H9 (cell line): ENCODE results near the gene DCANP1. TPM values are rescaled to one million over a fixed set of nuclear protein-coding genes. Genes with fewer than 3 reads are reported as not detected.

Source experiments
- DNase-seq: peaks from one replicate; pipeline ENCODE4 v3.0.0-alpha.2; 2017
- H2AFZ ChIP-seq: one replicate; pipeline ENCODE4 v1.6.1; 2013; ENCODE audit warnings: mild to moderate bottlenecking, low read length, control low read depth, moderate library complexity
- H2AK5ac ChIP-seq: 2 replicates; pipeline ENCODE4 v1.6.1; 2013; ENCODE audit warnings: low read length, control low read depth, mixed read lengths; ENCODE audit not compliant: insufficient read length
- H2BK120ac ChIP-seq: one replicate; pipeline ENCODE4 v1.6.1; 2013; ENCODE audit warnings: low read depth, mild to moderate bottlenecking, low read length, control low read depth, inconsistent platforms; ENCODE audit not compliant: poor library complexity, severe bottlenecking
- H2BK12ac ChIP-seq: 2 replicates; pipeline ENCODE4 v1.6.1; 2013; ENCODE audit warnings: low read length, control low read depth, mixed read lengths, low read depth; ENCODE audit not compliant: insufficient read length
- H2BK15ac ChIP-seq: 2 replicates; pipeline ENCODE4 v1.6.1; 2013; ENCODE audit warnings: low read depth, low read length, control low read depth
- H2BK20ac ChIP-seq: one replicate; pipeline ENCODE4 v1.6.1; 2013; ENCODE audit warnings: low read depth, mild to moderate bottlenecking, low read length, control low read depth, inconsistent platforms; ENCODE audit not compliant: poor library complexity, severe bottlenecking
- H2BK5ac ChIP-seq: 2 replicates; pipeline ENCODE4 v1.6.1; 2013; ENCODE audit warnings: low read length, control low read depth, mixed read lengths; ENCODE audit not compliant: insufficient read length
- H3K14ac ChIP-seq: 2 replicates; pipeline ENCODE4 v1.6.1; 2013; ENCODE audit warnings: low read length, control low read depth; ENCODE audit not compliant: insufficient read depth
- H3K18ac ChIP-seq: 2 replicates; pipeline ENCODE4 v1.6.1; 2013; ENCODE audit warnings: low read depth, mild to moderate bottlenecking, mixed read lengths, low read length, control low read depth; ENCODE audit not compliant: insufficient read length
- H3K23ac ChIP-seq: 2 replicates; pipeline ENCODE4 v1.6.1; 2013; ENCODE audit warnings: low read length, control low read depth, mixed read lengths, low read depth; ENCODE audit not compliant: insufficient read length
- H3K23me2 ChIP-seq: 2 replicates; pipeline ENCODE4 v1.6.1; 2013; ENCODE audit warnings: low read depth, mild to moderate bottlenecking, mixed read lengths, low read length, control low read depth; ENCODE audit not compliant: insufficient read length, poor library complexity, severe bottlenecking
- H3K27ac ChIP-seq: 2 replicates; pipeline ENCODE4 v1.5.1; 2013; ENCODE audit warnings: low read length, control low read depth, mixed read lengths, low read depth; ENCODE audit not compliant: insufficient read length
- H3K27me3 ChIP-seq: 2 replicates; pipeline ENCODE4 v1.6.1; 2013; ENCODE audit warnings: low read length, control low read depth, inconsistent platforms; ENCODE audit not compliant: insufficient read depth
- H3K4ac ChIP-seq: 2 replicates; pipeline ENCODE4 v1.6.1; 2013; ENCODE audit warnings: low read depth, mild to moderate bottlenecking, control low read depth, inconsistent platforms, low read length, moderate library complexity
- H3K4me1 ChIP-seq: 2 replicates; pipeline ENCODE4 v1.6.1; 2013; ENCODE audit warnings: low read length, control low read depth, inconsistent platforms; ENCODE audit not compliant: insufficient read depth
- H3K4me2 ChIP-seq: 2 replicates; pipeline ENCODE4 v1.6.1; 2013; ENCODE audit warnings: low read length, control low read depth, mixed read lengths; ENCODE audit not compliant: insufficient read length, insufficient read depth
- H3K56ac ChIP-seq: 2 replicates; pipeline ENCODE4 v1.6.1; 2013; ENCODE audit warnings: low read depth, mild to moderate bottlenecking, mixed read lengths, low read length, control low read depth; ENCODE audit not compliant: insufficient read length
- H3K79me1 ChIP-seq: 2 replicates; pipeline ENCODE4 v1.6.1; 2013; ENCODE audit warnings: low read depth, mild to moderate bottlenecking, moderate library complexity, low read length, control low read depth, inconsistent platforms; ENCODE audit not compliant: insufficient read depth, poor library complexity, severe bottlenecking
- H3K79me2 ChIP-seq: 2 replicates; pipeline ENCODE4 v1.6.1; 2013; ENCODE audit warnings: low read length, control low read depth, inconsistent platforms; ENCODE audit not compliant: insufficient read depth
- H3K9ac ChIP-seq: 2 replicates; pipeline ENCODE4 v1.6.1; 2013; ENCODE audit warnings: low read length, control low read depth, mixed read lengths; ENCODE audit not compliant: insufficient read length; ENCODE audit errors: extremely low read depth
- H3K9me3 ChIP-seq: one replicate; pipeline ENCODE4 v1.6.1; 2013; ENCODE audit warnings: low read depth, low read length, inconsistent platforms; ENCODE audit not compliant: control insufficient read depth
- H3T11ph ChIP-seq: one replicate; pipeline ENCODE4 v1.6.1; 2013; ENCODE audit warnings: mild to moderate bottlenecking, low read length, control low read depth, inconsistent platforms
- H4K20me1 ChIP-seq: one replicate; pipeline ENCODE4 v1.6.1; 2013; ENCODE audit not compliant: control insufficient read depth, insufficient read length, insufficient read depth
- H4K5ac ChIP-seq: 2 replicates; pipeline ENCODE4 v1.6.1; 2013; ENCODE audit warnings: low read depth, mild to moderate bottlenecking, mixed read lengths, low read length, control low read depth; ENCODE audit not compliant: insufficient read length
- H4K8ac ChIP-seq: replicated peaks from 2 replicates; pipeline ENCODE4 v1.6.1; 2013; ENCODE audit warnings: low read length, control low read depth, mixed read lengths, low read depth; ENCODE audit not compliant: insufficient read length
- H4K91ac ChIP-seq: 2 replicates; pipeline ENCODE4 v1.6.1; 2013; ENCODE audit warnings: low read depth, mild to moderate bottlenecking, moderate library complexity, mixed read lengths, low read length, control low read depth; ENCODE audit not compliant: insufficient read length
- H3K27ac Mint-ChIP-seq, 3 experiments: 2 replicates in 2 of 3; 3 replicates in 1 of 3; pipeline ENCODE4 v1.8.0; 2020 to 2021; ENCODE audit warnings: mixed read lengths in 3 of 3, mild to moderate bottlenecking in 1 of 3, moderate library complexity in 1 of 3
- H3K27me3 Mint-ChIP-seq: 2 replicates; pipeline ENCODE4 v1.8.0; 2021; ENCODE audit warnings: low read depth, mild to moderate bottlenecking, moderate library complexity, mixed read lengths
- H3K36me3 Mint-ChIP-seq, 3 experiments: 2 replicates in 2 of 3; 3 replicates in 1 of 3; pipeline ENCODE4 v1.8.0; 2020 to 2021; ENCODE audit warnings: low read depth in 3 of 3, mixed read lengths in 3 of 3; ENCODE audit not compliant: insufficient read depth in 1 of 3
- H3K4me1 Mint-ChIP-seq, 2 experiments: 2 replicates each; pipeline ENCODE4 v1.8.0; 2020; ENCODE audit warnings: mixed read lengths in 2 of 2
- H3K4me3 Mint-ChIP-seq, 2 experiments: 2 replicates in 1 of 2; 3 replicates in 1 of 2; pipeline ENCODE4 v1.8.0; 2020 to 2021; ENCODE audit warnings: mild to moderate bottlenecking in 2 of 2, mixed read lengths in 2 of 2, moderate library complexity in 1 of 2
- H3K9me3 Mint-ChIP-seq, 2 experiments: 2 replicates in 1 of 2; 3 replicates in 1 of 2; pipeline ENCODE4 v1.8.0; 2020; ENCODE audit warnings: mild to moderate bottlenecking in 2 of 2, mixed read lengths in 2 of 2, moderate library complexity in 1 of 2
- CTCF ChIP-seq: fragments of 200-600 bp; sonication (generic); conservative IDR thresholded peaks from 3 replicates; pipeline ENCODE4 v1.8.0; 2021; ENCODE audit warnings: antibody characterized with exemption, mild to moderate bottlenecking
- WGBS: extraction: QIAGEN DNeasy Blood & Tissue Kit; methylation state at CpG from one replicate; pipeline ENCODE4 v1.1.7; 2013; ENCODE audit warnings: missing lambda C conversion rate, low lambda C conversion rate, mixed read lengths; ENCODE audit not compliant: insufficient read length; ENCODE audit errors: extremely low coverage; 5-methylcytosine and 5-hydroxymethylcytosine counted together
- total RNA-seq: library from RNA; stranded (reverse); gene quantifications from 2 replicates; pipeline ENCODE4 v1.2.1, GENCODE V29; 2021

DCANP1 gene
- total RNA-seq, 1 experiment from 2014 or later: not detected

GRCh38 chr5:135402031-135402430 is 45.1 kb downstream of the DCANP1 start:
- no peak overlapping the region for H4K8ac ChIP-seq

More at GRCh38 chr5:135402031-135402430, 45.1 kb downstream of the DCANP1 start:
- peaks cover 39 to 40% of the 10 kb centered on the region in 2 experiments for H3K4me1 Mint-ChIP-seq
- Histone ChIP-seq H4K91ac (no peak overlapping the region), H2BK12ac (no peak overlapping the region), H3K14ac (no peak overlapping the region), H3K4me1 (peaks cover 13% of the 10 kb centered on the region; the same call in 1 of the 2 replicates), H4K5ac (no peak overlapping the region), H3K4ac (no peak overlapping the region), H3K23me2 (peaks cover 16% of the 10 kb centered on the region), H2AFZ (no peak overlapping the region), H3T11ph (no peak overlapping the region), H3K79me2 (no peaks in the 10 kb centered on the region; the same call in 1 of the 2 replicates), H3K56ac (no peak overlapping the region), H3K9ac (no peak overlapping the region), H2BK20ac (no peak overlapping the region), H3K27me3 (peaks cover 25% of the 10 kb centered on the region; the same call in 1 of the 2 replicates), H2BK15ac (no peak overlapping the region), H2AK5ac (no peak overlapping the region), H3K23ac (no peak overlapping the region), H3K9me3 (no peaks in the 10 kb centered on the region), H4K20me1 (peaks cover 2% of the 10 kb centered on the region), H3K18ac (no peak overlapping the region), H3K27ac (no peak overlapping the region), H2BK120ac (no peak overlapping the region), H3K4me2 (no peak overlapping the region), H2BK5ac (no peak overlapping the region), H3K79me1 (peaks cover 2% of the 10 kb centered on the region)
- no peak for TF ChIP-seq CTCF
- WGBS: no CpG with 5 or more reads among the region's 2 CpGs
- no peak overlapping the region for H3K4me3 Mint-ChIP-seq
- peaks cover 2 to 7% of the 10 kb centered on the region in 2 experiments; a peak in 3 of 5 replicates for H3K9me3 Mint-ChIP-seq
- no peak overlapping the region for H3K27ac Mint-ChIP-seq
- H3K27me3 Mint-ChIP-seq: peaks cover 77% of the 10 kb centered on the region
- H3K36me3 Mint-ChIP-seq: peaks cover 0 to 2% (median 0%) of the 10 kb centered on the region in 3 experiments; a peak in 1 of 7 replicates
- DNase-seq: no peak
